Common myeloid progenitor, CD34-positive (primary cell): Measurements from ENCODE around the gene CC2D1B.
A peak's percentile ranks its signal among the peaks of the same experiment; 100 is the strongest.
"Not testable (repeated sequence)": the region's sequence is repeated elsewhere in the genome, so short reads cannot be mapped to it uniquely, and the experiment has no call there.

Experiments used
- CTCF ChIA-PET: fragments of 350-600 bp; sonication (Branson Sonifier 250); formaldehyde crosslinking; loops from one replicate; lab custom pipeline; 2021; ENCODE audit warnings: antibody characterized with exemption; lab: Charles Lee
- POLR2A ChIA-PET: fragments of 350-600 bp; sonication (Branson Sonifier 250); formaldehyde crosslinking; loops from one replicate; lab custom pipeline; 2021; ENCODE audit warnings: antibody characterized with exemption; lab: Charles Lee
- DNase-seq, 3 donors: peaks; one replicate each; pipeline versions ENCODE4 v3.0.0 to v3.0.0-alpha.2; 2013
- H3K27ac ChIP-seq, 2 experiments: 1 replicate in 1 of 2; 2 replicates in 1 of 2; pipeline ENCODE4 v1.7.0; 2013; ENCODE audit warnings: inconsistent platforms in 2 of 2, low read length in 2 of 2, mild to moderate bottlenecking in 2 of 2, low read depth in 1 of 2, moderate library complexity in 1 of 2; ENCODE audit not compliant: severe bottlenecking in 2 of 2, insufficient read depth in 1 of 2, poor library complexity in 1 of 2
- H3K27me3 ChIP-seq, 5 experiments: replicated peaks in 2 of 5; 1 replicate in 3 of 5; 2 replicates in 2 of 5; pipeline versions ENCODE4 v1.6.1 to v1.7.0; 2013; ENCODE audit warnings: low read length in 4 of 5, mild to moderate bottlenecking in 2 of 5, moderate library complexity in 2 of 5, inconsistent platforms in 1 of 5; ENCODE audit not compliant: insufficient read depth in 5 of 5, control insufficient read depth in 4 of 5
- H3K36me3 ChIP-seq, 4 experiments: 1 replicate in 2 of 4; 2 replicates in 2 of 4; pipeline versions ENCODE4 v1.6.1 to v1.7.0; 2013; ENCODE audit warnings: low read length in 3 of 4, control low read depth in 1 of 4, mild to moderate bottlenecking in 1 of 4; ENCODE audit not compliant: control insufficient read depth in 4 of 4, insufficient read depth in 4 of 4
- H3K4me1 ChIP-seq, 4 experiments: 1 replicate in 3 of 4; 2 replicates in 1 of 4; pipeline versions ENCODE4 v1.6.1 to v1.7.1; 2013; ENCODE audit warnings: low read length in 3 of 4, mild to moderate bottlenecking in 3 of 4, control low read depth in 1 of 4, inconsistent platforms in 1 of 4, moderate library complexity in 1 of 4; ENCODE audit not compliant: control insufficient read depth in 4 of 4, insufficient read depth in 4 of 4; ENCODE audit errors: control extremely low read depth in 1 of 4
- H3K4me3 ChIP-seq, 7 experiments: 1 replicate in 4 of 7; 2 replicates in 3 of 7; pipeline versions ENCODE4 v1.5.1 to v1.7.0; 2013; ENCODE audit warnings: mild to moderate bottlenecking in 7 of 7, low read length in 6 of 7, moderate library complexity in 6 of 7, inconsistent platforms in 2 of 7, low read depth in 2 of 7, control low read depth in 1 of 7; ENCODE audit not compliant: insufficient read depth in 4 of 7, control insufficient read depth in 1 of 7; ENCODE audit errors: extremely low read depth in 1 of 7
- H3K9me3 ChIP-seq, 5 experiments: 1 replicate in 4 of 5; 2 replicates in 1 of 5; pipeline versions ENCODE4 v1.6.1 to v1.7.1; 2013; ENCODE audit warnings: low read length in 4 of 5, mild to moderate bottlenecking in 2 of 5, inconsistent platforms in 1 of 5, low read depth in 1 of 5, moderate library complexity in 1 of 5; ENCODE audit not compliant: control insufficient read depth in 4 of 5, insufficient read depth in 2 of 5; ENCODE audit errors: control extremely low read depth in 1 of 5
- WGBS: methylation state at CpG from one replicate; pipeline ENCODE4 v1.1.5; 2013; ENCODE audit not compliant: insufficient coverage; 5-methylcytosine and 5-hydroxymethylcytosine counted together

CC2D1B gene

GRCh38 chr1:52369851-52370250 lies 3.8 kb upstream of the CC2D1B start:
- DNase-seq, CTCF ChIA-PET, H3K9me3 ChIP-seq, H3K27ac ChIP-seq, H3K27me3 ChIP-seq, POLR2A ChIA-PET, H3K4me3 ChIP-seq: not testable (repeated sequence)
- Histone ChIP-seq H3K36me3 (peaks cover 5 to 25% (median 13%) of the 10 kb centered on the region in 4 experiments), H3K4me1 (peaks cover 3 to 18% (median 17%) of the 10 kb centered on the region in 4 experiments)
- 88% methylated on average over 1 of the region's 1 CpG for WGBS

GRCh38 chr1:52368383-52369172 lies 2.6 kb upstream of the CC2D1B start:
- CTCF ChIA-PET: interaction anchor here (0.6 to 1.4 kb wide), 4 partner anchors 17 to 1747 kb away, joined by 3 read pairs; no protein-coding TSS in a partner anchor
- peak; percentile 50 to 68 (median 67) for DNase-seq
- 6% methylated on average over 49 of the region's 51 CpGs for WGBS
- Histone ChIP-seq H3K36me3 (peaks cover under 1 to 18% (median 8%) of the 10 kb centered on the region in 4 experiments), H3K27ac (no peak overlapping the region), H3K9me3 (no peaks in the 10 kb centered on the region), H3K4me3 (peak overlapping the region; percentile 39 to 76 (median 52)), H3K27me3 (no peaks in the 10 kb centered on the region), H3K4me1 (peaks cover 4 to 25% (median 20%) of the 10 kb centered on the region in 4 experiments)
- POLR2A ChIA-PET: interaction anchor here (0.8 kb wide), 1 partner anchor 37 kb away, joined by 3 read pairs; no protein-coding TSS in a partner anchor

- peaks cover 0 to 14% (median 7%) of the 10 kb centered on the region in 4 experiments for H3K36me3 ChIP-seq
- no peak for DNase-seq
- ChIA-PET CTCF (interaction anchor here (0.6 to 1.4 kb wide), 4 partner anchors 16 to 319 kb away, joined by 3 to 4 read pairs (median 3); no protein-coding TSS in a partner anchor), POLR2A (no interaction called here)
- no peak overlapping the region for H3K27ac ChIP-seq
- peaks cover 4 to 25% (median 20%) of the 10 kb centered on the region in 4 experiments for H3K4me1 ChIP-seq
- H3K9me3 ChIP-seq: no peaks in the 10 kb centered on the region
- H3K4me3 ChIP-seq: no peak overlapping the region
- no peaks in the 10 kb centered on the region for H3K27me3 ChIP-seq
- WGBS: 93% methylated on average over 5 of the region's 5 CpGs
Measured at GRCh38 chr1:52367272-52367671, 1.3 kb upstream of the CC2D1B start.

- POLR2A ChIA-PET: interaction anchor here (0.6 to 0.9 kb wide), 2 partner anchors 17 to 38 kb away, joined by 3 read pairs; partner anchors contain the start of genes ORC1 and PRPF38A
- WGBS: 20% methylated on average over 8 of the region's 8 CpGs
- Histone ChIP-seq H3K4me3 (peak overlapping the region in 6 of 7 experiments; percentile 63 to 89 (median 83)), H3K36me3 (peaks cover 0 to 22% (median 15%) of the 10 kb centered on the region in 4 experiments), H3K27me3 (no peaks in the 10 kb centered on the region), H3K4me1 (peaks cover 4 to 25% (median 20%) of the 10 kb centered on the region in 4 experiments), H3K27ac (peak overlapping the region in 1 of 2 experiments; percentile 25), H3K9me3 (no peaks in the 10 kb centered on the region)
- CTCF ChIA-PET: interaction anchor here (1.0 to 1.2 kb wide), 3 partner anchors 18 to 320 kb away, joined by 3 to 4 read pairs (median 3); no protein-coding TSS in a partner anchor
- no peak for DNase-seq
Measured at GRCh38 chr1:52366517-52366827, 467 bp upstream of the CC2D1B start.

GRCh38 chr1:52365071-52365745 lies 797 bp downstream of the CC2D1B start:
- peak in 2 of 3 donors; percentile 31 to 49 for DNase-seq
- CTCF ChIA-PET: no interaction called here
- H3K4me1 ChIP-seq: peaks cover 4 to 25% (median 20%) of the 10 kb centered on the region in 4 experiments

GRCh38 chr1:52364235-52364839 lies 1.7 kb downstream of the CC2D1B start:
- CTCF ChIA-PET: no interaction called here
- no peaks in the 10 kb centered on the region for H3K9me3 ChIP-seq
- POLR2A ChIA-PET: interaction anchor here (1.5 kb wide), 1 partner anchor 15 kb away, joined by 5 read pairs; no protein-coding TSS in a partner anchor
- peak overlapping the region in 1 of 2 experiments; percentile 91 for H3K27ac ChIP-seq
- DNase-seq: peak; percentile 7 to 21 (median 17)
- H3K4me1 ChIP-seq: peaks cover 4 to 25% (median 20%) of the 10 kb centered on the region in 4 experiments
- H3K36me3 ChIP-seq: peaks cover 9 to 43% (median 34%) of the 10 kb centered on the region in 4 experiments
- no peaks in the 10 kb centered on the region for H3K27me3 ChIP-seq
- peak overlapping the region in 3 of 7 experiments; percentile 0 to 89 (median 88) for H3K4me3 ChIP-seq
- 93% methylated on average over 5 of the region's 5 CpGs for WGBS

More at GRCh38 chr1:52365071-52365745, 797 bp downstream of the CC2D1B start:
- POLR2A ChIA-PET: interaction anchor here (0.6 to 1.5 kb wide), 2 partner anchors 16 to 29 kb away, joined by 4 to 5 read pairs; no protein-coding TSS in a partner anchor
- WGBS: 13% methylated on average over 22 of the region's 22 CpGs
- Histone ChIP-seq H3K36me3 (peaks cover 6 to 35% (median 27%) of the 10 kb centered on the region in 4 experiments), H3K27ac (peak overlapping the region; percentile 77 to 91), H3K9me3 (no peaks in the 10 kb centered on the region), H3K4me3 (peak overlapping the region; percentile 82 to 91 (median 84)), H3K27me3 (no peaks in the 10 kb centered on the region)
